HEK293 (cell line): Measurements from ENCODE around the gene LGALS9B.
"Not testable (repeated sequence)": the region's sequence is repeated elsewhere in the genome, so short reads cannot be mapped to it uniquely, and the experiment has no call there.

Experiments used
- CTCF ChIP-seq: fragments of 450-650 bp; formaldehyde crosslinking; IDR thresholded peaks from 2 replicates; pipeline ENCODE4 v1.5.1; 2016; ENCODE audit warnings: missing biosample characterization, missing genetic modification characterization
- ZNF138 ChIP-seq: fragments of 450-650 bp; formaldehyde crosslinking; IDR thresholded peaks from 2 replicates; pipeline ENCODE4 v1.5.1; 2016; ENCODE audit warnings: missing biosample characterization, missing genetic modification characterization, borderline replicate concordance
- ZNF175 ChIP-seq: fragments of 450-650 bp; formaldehyde crosslinking; IDR thresholded peaks from 2 replicates; pipeline ENCODE4 v1.5.1; 2016; ENCODE audit warnings: missing biosample characterization, missing genetic modification characterization
- ZNF274 ChIP-seq, 2 experiments: fragments of 200-500 bp in 1 of 2; fragments of 450-650 bp in 1 of 2; sonication (Bioruptor generic) in 1 of 2; formaldehyde crosslinking in 1 of 2; IDR thresholded peaks; 2 replicates each; pipeline versions ENCODE4 v1.5.1 to v1.6.1; 2014 to 2016; ENCODE audit warnings: borderline replicate concordance in 1 of 2, inconsistent platforms in 1 of 2, low read length in 1 of 2, missing biosample characterization in 1 of 2, missing genetic modification characterization in 1 of 2
- ZSCAN4 ChIP-seq: fragments of 450-650 bp; formaldehyde crosslinking; IDR thresholded peaks from 2 replicates; pipeline ENCODE4 v1.5.1; 2017; ENCODE audit warnings: missing biosample characterization, missing genetic modification characterization

GRCh38 chr17:20492971-20493370 lies 25.6 kb upstream of the LGALS9B start:
- TF ChIP-seq ZNF274 (IDR thresholded peaks at IDR 0.05; ENCODE audit: low read length); ZNF274 (tag by site-specific recombination; IDR thresholded peaks at IDR 0.05; ENCODE audit: borderline replicate concordance); CTCF; ZSCAN4; ZNF175; ZNF138 (tag by site-specific recombination): not testable (repeated sequence)
